Activated T-helper 2 cell treated with anti-CD3 and anti-CD28 coated beads, Interferon-gamma antibody, Interleukin-2, Interleukin-4, amounts not matched to agents 10 μg/mL and 5 μg/mL and 100 μg/mL, durations not matched to agents 14 hours and 24 hours and 36 hours (primary cell): ENCODE data around the gene USH2A. TPM values are rescaled to one million over a fixed set of nuclear protein-coding genes. Genes with fewer than 3 reads are reported as not detected.
"Not testable (repeated sequence)": the region's sequence is repeated elsewhere in the genome, so short reads cannot be mapped to it uniquely, and the experiment has no call there.

ENCODE experiments used
- DNase-seq: peaks from one replicate; pipeline ENCODE4 v3.0.0; 2021; ENCODE audit warnings: low spot score
- H3K27ac Mint-ChIP-seq: one replicate; pipeline ENCODE4 v1.8.0; 2021; ENCODE audit warnings: mixed read lengths
- H3K27me3 Mint-ChIP-seq: one replicate; pipeline ENCODE4 v1.8.0; 2021; ENCODE audit warnings: low read depth, mixed read lengths
- H3K36me3 Mint-ChIP-seq: one replicate; pipeline ENCODE4 v1.8.0; 2021; ENCODE audit warnings: low read depth, mixed read lengths
- H3K4me1 Mint-ChIP-seq: one replicate; pipeline ENCODE4 v1.8.0; 2021; ENCODE audit warnings: low read depth, mixed read lengths
- H3K4me3 Mint-ChIP-seq: one replicate; pipeline ENCODE4 v1.8.0; 2021; ENCODE audit warnings: low read depth, mild to moderate bottlenecking, moderate library complexity, mixed read lengths
- H3K9me3 Mint-ChIP-seq: one replicate; pipeline ENCODE4 v1.8.0; 2021; ENCODE audit warnings: mixed read lengths
- intact Hi-C: fragments of 100-400 bp; cut with micrococcal nuclease; formaldehyde crosslinking; loops from one replicate; pipeline ENCODE4 v1.15.1; 2023
- total RNA-seq: library from RNA; stranded (reverse); gene quantifications from 2 replicates; pipeline ENCODE4 v1.2.3, GENCODE V29; 2022

Gene USH2A
- total RNA-seq, 1 donor from 2014 or later: not detected

DNA sequence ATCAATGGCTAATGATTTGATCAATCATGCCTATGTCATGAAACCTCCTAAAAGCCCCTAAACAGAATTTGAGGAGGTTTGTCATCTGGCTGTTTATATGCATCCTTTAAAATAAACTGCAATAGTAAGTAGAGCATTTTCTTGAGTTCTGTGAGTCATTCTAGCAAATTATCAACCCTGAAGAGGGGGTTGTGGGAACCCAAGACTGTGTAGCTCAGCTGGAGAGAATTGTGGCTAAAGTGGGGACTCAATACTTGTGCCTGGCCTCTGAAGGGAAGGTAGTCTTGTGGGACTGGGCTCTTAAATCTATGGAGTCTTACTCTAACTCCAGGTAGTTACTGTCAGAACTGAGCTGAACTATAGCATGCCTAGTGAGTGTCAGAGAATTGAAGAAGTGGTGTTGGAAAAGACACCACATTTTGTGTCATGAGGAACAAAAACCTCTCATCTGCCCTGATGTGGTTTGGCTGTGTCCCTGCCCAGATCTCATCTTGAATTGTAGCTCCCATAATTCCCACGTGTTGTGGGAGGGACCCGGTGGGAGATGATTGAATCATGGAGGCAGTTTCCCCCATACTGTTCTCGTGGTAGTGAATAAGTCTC, 402.4 kb downstream of the USH2A start:
- DNase-seq: no peak
- no peaks in the 10 kb centered on the region for H3K4me1 Mint-ChIP-seq
- H3K27me3 Mint-ChIP-seq: no peaks in the 10 kb centered on the region
- H3K27ac Mint-ChIP-seq: no peak overlapping the region
- peaks cover 10% of the 10 kb centered on the region for H3K9me3 Mint-ChIP-seq
- no peak overlapping the region for H3K4me3 Mint-ChIP-seq
- intact Hi-C loops: no loop called here
- H3K36me3 Mint-ChIP-seq: no peaks in the 10 kb centered on the region

DNA sequence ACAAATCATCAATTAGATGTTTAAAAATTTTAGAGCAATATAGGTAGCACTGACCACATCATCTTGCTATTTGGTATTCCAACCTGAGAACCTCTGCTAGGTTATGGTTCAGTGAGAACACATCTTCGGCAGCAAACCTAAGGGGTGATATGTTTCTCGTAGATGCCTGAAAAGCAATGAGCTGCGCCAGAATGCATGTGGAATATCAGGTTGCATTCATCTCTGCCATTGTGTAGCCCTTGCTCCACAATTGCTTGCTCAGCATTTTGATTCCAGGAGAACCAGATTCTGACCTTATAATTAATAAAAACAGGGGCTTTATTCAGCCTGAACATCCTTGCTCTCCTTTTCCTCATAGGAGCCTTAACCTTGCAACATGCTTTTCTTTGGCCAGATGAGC, 408.1 kb downstream of the USH2A start:
- H3K9me3 Mint-ChIP-seq: peaks cover 13% of the 10 kb centered on the region
- no peak overlapping the region for H3K4me3 Mint-ChIP-seq
- no peaks in the 10 kb centered on the region for H3K36me3 Mint-ChIP-seq
- intact Hi-C loops: no loop called here
- H3K27me3 Mint-ChIP-seq: no peaks in the 10 kb centered on the region
- H3K4me1 Mint-ChIP-seq: no peaks in the 10 kb centered on the region
- no peak overlapping the region for H3K27ac Mint-ChIP-seq
- no peak for DNase-seq

DNA sequence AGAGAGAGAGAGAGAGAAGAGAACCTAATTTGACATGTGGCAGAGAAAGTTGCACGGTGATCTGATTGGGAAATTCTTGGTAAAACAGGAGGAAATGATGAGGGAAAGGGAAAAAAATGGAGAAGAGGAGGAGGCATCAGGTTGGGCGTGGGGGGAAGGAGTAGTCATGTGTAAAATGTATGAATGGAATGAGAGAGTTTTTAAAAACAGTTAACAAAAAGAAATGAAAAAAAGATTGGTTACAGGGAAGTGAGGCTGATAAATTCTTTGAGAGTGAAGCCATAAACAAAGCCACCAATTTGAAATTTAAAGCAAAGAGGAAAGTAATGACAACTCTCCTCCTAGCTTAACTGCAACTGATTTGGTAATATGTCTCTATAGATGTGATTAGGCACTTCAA, 409.2 kb downstream of the USH2A start:
- no peaks in the 10 kb centered on the region for H3K36me3 Mint-ChIP-seq
- no peaks in the 10 kb centered on the region for H3K4me1 Mint-ChIP-seq
- no peaks in the 10 kb centered on the region for H3K27me3 Mint-ChIP-seq
- intact Hi-C loops: no loop called here
- H3K4me3 Mint-ChIP-seq: no peak overlapping the region
- H3K27ac Mint-ChIP-seq: no peak overlapping the region
- DNase-seq: no peak
- peaks cover 13% of the 10 kb centered on the region for H3K9me3 Mint-ChIP-seq

DNA sequence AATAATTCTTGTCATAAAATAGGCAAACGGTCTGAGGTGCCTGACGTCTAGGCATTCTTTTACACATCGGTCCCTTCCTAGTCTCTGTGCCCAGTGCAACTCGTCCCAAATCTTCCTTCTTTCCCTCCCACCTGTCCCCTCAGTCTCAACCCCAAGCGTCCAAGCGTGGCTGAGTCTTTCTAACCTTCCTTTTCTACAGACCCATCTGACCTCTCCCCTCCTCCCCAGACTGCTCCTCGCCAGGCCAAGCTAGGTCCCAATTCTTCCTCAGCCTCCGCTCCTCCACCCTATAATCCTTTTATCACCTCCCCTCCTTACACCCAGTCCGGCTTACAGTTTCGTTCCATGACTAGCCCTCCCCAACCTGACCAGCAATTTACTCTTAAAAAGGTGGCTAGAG, 413.8 kb downstream of the USH2A start:
- not testable (repeated sequence) for H3K27me3 Mint-ChIP-seq, H3K4me3 Mint-ChIP-seq
- peaks cover 13% of the 10 kb centered on the region for H3K9me3 Mint-ChIP-seq

DNA sequence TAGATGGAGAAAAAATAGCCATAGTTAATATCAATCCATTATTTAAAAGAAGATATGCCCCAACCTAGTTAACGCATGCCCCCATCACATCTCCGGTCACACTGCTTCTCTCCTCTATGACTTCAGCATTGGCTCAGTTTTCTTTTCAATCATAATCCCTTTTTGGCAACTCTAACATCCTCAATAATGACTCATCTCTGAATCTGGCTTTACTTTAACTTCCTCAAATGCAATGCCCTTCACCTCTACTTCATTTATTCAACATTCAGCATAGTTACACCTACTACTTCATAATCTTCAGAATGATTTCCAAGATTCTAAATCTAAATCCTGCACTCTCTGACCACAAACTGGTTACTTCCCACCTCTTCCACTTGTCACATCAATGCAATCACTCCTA, 417.3 kb downstream of the USH2A start:
- H3K36me3 Mint-ChIP-seq: no peaks in the 10 kb centered on the region
- no peaks in the 10 kb centered on the region for H3K9me3 Mint-ChIP-seq
- no peaks in the 10 kb centered on the region for H3K27me3 Mint-ChIP-seq
- H3K27ac Mint-ChIP-seq: no peak overlapping the region
- H3K4me1 Mint-ChIP-seq: no peaks in the 10 kb centered on the region
- no peak for DNase-seq
- intact Hi-C loops: no loop called here
- H3K4me3 Mint-ChIP-seq: no peak overlapping the region

More for the DNA sequence above, 413.8 kb downstream of the USH2A start:
- H3K4me1 Mint-ChIP-seq, H3K27ac Mint-ChIP-seq, H3K36me3 Mint-ChIP-seq, intact Hi-C loops, DNase-seq: not testable (repeated sequence)

DNA sequence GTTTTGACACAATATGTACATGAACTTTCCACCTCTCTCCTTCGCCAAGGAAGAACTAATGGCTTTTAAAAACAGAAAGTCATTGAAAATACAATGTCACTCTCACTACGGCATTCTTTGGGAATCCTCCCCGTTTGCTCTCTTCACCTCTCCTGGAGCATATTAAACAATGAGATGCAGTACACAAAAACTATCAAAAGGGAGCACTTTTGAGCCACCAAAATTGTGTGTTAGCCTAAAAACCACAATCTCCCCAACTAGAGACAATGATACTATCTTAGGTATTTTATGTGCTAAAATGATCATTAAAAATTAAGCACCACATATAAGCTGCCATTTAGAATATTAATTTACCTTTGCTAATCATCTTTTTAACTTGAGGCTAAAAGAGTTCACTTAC, 430.6 kb downstream of the USH2A start:
- no peaks in the 10 kb centered on the region for H3K27me3 Mint-ChIP-seq
- no peaks in the 10 kb centered on the region for H3K36me3 Mint-ChIP-seq
- no peak overlapping the region for H3K4me3 Mint-ChIP-seq
- intact Hi-C loops: no loop called here
- DNase-seq: no peak
- H3K4me1 Mint-ChIP-seq: no peaks in the 10 kb centered on the region
- H3K27ac Mint-ChIP-seq: no peak overlapping the region
- no peaks in the 10 kb centered on the region for H3K9me3 Mint-ChIP-seq

DNA sequence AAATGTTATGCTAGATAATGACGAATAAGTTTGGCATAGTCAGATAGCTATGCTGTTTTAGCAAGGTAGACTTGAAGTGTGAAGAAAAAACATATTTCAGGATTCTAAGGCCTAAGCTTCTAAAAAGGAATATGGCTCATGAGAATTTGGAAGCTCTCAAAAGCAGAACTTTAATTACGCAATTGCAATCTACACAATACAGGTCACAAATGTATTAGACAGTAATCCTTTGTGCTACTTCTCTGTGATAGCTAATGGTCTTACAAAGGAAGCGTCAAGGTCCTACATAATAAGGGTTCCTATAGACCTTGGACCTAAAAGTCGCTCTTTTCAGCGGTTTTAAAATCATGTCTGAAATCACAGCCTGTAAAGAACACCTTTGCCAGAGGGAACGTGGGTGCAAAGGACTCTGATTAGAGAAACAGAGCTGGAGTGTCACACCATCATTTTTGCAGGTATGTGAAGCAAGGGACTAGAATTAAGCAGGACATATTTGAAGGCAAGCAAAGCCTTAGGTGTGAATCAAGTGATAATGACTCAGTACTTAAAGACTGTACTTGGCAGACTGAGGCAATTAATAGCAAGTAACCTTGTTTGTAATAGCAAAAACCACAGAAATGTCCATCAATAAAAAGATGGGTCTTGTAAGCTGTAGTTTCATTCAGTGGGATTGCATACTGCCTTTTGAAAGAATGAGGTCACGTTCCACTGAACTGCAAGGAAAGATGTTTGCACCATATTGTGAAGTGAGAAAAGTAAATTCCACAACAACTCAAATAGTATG, 436.0 kb downstream of the USH2A start:
- no peaks in the 10 kb centered on the region for H3K27me3 Mint-ChIP-seq
- no peaks in the 10 kb centered on the region for H3K4me1 Mint-ChIP-seq
- H3K27ac Mint-ChIP-seq: no peak overlapping the region
- no peak overlapping the region for H3K4me3 Mint-ChIP-seq
- no peak for DNase-seq
- no peaks in the 10 kb centered on the region for H3K36me3 Mint-ChIP-seq
- intact Hi-C loops: no loop called here
- peaks cover 5% of the 10 kb centered on the region for H3K9me3 Mint-ChIP-seq

DNA sequence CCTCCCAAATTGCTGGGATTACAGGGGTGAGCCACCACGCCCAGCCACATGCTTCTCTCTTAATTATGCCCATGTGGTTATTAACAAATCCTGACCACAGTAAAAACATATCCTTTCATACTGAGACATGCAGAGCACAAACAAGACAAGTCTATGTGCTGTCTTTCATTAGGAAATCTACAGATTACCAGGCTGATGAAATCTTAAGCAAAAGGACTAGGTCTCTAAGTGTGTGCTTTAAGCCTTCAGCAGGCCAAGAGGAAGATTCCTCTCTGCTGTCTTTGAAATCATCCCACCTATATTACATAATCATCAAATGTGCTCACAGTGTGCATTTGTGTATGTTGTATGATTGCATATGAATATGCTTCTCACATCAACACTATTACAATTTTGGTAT, 436.8 kb downstream of the USH2A start:
- intact Hi-C loops: no loop called here
- H3K9me3 Mint-ChIP-seq: peaks cover 9% of the 10 kb centered on the region
- H3K36me3 Mint-ChIP-seq: no peaks in the 10 kb centered on the region
- no peak for DNase-seq
- no peak overlapping the region for H3K4me3 Mint-ChIP-seq
- no peak overlapping the region for H3K27ac Mint-ChIP-seq
- H3K27me3 Mint-ChIP-seq: no peaks in the 10 kb centered on the region
- no peaks in the 10 kb centered on the region for H3K4me1 Mint-ChIP-seq

DNA sequence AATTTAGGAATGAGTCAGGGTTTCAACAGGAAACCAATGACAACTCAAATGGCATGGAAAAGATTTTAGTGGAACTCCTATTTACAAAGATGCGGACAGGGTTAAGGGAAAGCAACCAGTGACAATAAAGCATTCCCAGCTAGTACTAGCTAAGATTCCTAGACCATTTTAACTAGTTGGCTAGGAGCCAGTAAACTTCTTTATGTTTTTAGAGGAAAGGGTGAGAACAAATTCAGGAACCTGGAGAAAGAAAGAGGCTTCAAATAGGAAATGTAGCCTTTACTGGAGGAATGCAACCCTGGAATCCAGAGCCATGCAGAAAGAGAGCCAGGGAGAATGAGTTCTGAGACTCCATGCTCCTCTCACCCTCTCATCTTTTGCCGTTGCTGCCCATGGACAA, 439.6 kb downstream of the USH2A start:
- Mint-ChIP-seq H3K36me3 (no peaks in the 10 kb centered on the region), H3K4me3 (no peak overlapping the region)

DNA sequence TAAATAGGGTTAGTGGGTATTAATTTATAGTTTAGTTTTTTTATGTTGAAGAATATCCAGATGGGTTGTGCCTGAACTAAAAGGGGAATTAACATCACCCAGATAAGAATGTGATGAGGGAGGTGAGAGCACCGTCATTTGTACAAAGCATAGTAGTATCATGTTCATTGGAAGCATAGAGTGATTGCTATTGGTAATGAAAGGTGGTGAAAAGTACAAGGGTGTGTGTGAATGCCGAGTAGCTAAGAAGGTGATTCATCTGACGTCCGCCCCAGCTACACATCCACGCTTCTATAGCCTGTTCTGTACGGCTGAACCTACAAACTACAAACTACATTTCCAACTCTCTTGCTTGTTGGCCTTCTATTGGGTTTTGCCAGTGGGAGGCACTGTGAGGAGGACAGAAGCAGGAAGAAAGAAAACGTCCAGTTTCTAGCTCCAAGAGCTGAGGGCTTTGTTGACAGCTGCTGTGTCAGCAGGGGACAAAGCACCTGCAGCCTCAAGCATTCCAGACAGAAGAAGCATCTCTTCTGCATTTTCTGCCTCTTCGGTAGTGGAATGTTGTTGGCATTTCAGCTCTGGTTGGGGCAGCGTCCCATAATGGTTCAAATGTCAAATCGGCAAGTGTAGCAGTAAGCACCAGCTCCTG, 451.3 kb downstream of the USH2A start:
- H3K27ac Mint-ChIP-seq: no peak overlapping the region
- no peak overlapping the region for H3K4me3 Mint-ChIP-seq
- H3K9me3 Mint-ChIP-seq: no peaks in the 10 kb centered on the region
- DNase-seq: no peak
- H3K36me3 Mint-ChIP-seq: no peaks in the 10 kb centered on the region
- H3K4me1 Mint-ChIP-seq: no peaks in the 10 kb centered on the region
- H3K27me3 Mint-ChIP-seq: no peaks in the 10 kb centered on the region
- intact Hi-C loops: no loop called here

More for the DNA sequence above, 439.6 kb downstream of the USH2A start:
- Mint-ChIP-seq H3K9me3 (peaks cover 9% of the 10 kb centered on the region), H3K4me1 (no peaks in the 10 kb centered on the region), H3K27me3 (no peaks in the 10 kb centered on the region), H3K27ac (no peak overlapping the region)
- no peak for DNase-seq
- intact Hi-C loops: no loop called here

DNA sequence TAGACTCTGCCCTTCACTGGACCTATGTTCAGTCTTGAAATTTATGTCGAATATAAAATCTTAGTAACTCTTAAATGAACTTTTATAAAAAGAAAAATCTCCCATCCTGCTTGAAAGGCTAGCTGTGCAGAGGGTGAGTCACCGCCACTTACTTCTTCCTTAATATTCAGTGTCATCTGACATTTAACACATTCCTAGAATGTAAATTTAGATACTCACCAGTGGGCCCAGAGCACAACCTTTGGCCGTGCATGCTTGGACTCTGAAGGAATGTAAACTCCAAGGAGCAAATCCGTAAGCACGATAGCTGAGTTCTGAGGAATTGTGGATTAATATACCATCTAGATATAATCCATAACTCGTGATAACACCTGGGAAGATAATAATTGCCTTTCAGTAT, 452.8 kb downstream of the USH2A start:
- H3K27ac Mint-ChIP-seq: no peak overlapping the region
- no peaks in the 10 kb centered on the region for H3K4me1 Mint-ChIP-seq
- intact Hi-C loops: no loop called here
- no peak overlapping the region for H3K4me3 Mint-ChIP-seq
- no peak for DNase-seq
- no peaks in the 10 kb centered on the region for H3K36me3 Mint-ChIP-seq
- H3K27me3 Mint-ChIP-seq: no peaks in the 10 kb centered on the region
- no peaks in the 10 kb centered on the region for H3K9me3 Mint-ChIP-seq

DNA sequence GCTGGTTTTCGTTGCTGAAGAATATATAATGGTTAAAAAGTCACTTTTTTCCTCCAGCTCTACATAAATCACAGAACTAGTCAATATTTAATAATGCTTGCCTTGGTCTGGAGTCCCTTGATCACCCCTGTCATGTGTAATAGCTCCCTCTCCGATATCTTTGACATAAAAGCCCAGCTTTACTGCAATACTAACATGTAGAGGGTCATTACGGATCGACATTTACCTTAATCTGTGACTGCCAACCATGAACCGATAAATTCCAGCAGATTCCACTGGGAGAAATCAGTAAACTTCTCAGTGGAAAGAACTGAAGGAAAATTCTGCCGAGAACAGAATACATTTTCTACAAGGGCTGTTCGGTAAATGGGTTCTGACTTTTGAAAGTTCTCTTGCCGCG, 459.6 kb downstream of the USH2A start:
- H3K36me3 Mint-ChIP-seq: no peaks in the 10 kb centered on the region
- no peaks in the 10 kb centered on the region for H3K27me3 Mint-ChIP-seq
- no peak overlapping the region for H3K27ac Mint-ChIP-seq
- DNase-seq: no peak
- no peak overlapping the region for H3K4me3 Mint-ChIP-seq
- intact Hi-C loops: no loop called here
- H3K9me3 Mint-ChIP-seq: peaks cover 5% of the 10 kb centered on the region
- no peaks in the 10 kb centered on the region for H3K4me1 Mint-ChIP-seq

DNA sequence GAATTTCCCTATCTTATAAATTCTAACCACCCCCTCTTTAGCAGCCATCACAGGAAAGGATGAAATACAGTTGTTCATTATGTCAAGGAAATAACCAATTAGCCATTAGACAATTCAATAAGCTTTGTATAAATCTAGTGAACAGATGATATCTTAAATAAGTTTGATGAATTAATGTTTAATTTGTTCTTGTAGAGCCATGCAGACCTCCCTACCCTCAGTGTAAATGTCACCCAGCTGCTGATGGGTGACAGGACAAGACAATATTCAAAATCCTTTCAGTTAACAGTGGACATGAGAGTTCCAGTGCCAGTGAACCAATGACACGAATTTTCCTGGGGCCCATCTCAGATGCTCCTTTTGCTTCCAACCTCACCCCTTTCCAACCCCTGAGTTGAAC, 460.2 kb downstream of the USH2A start:
- no peak overlapping the region for H3K4me3 Mint-ChIP-seq
- H3K27ac Mint-ChIP-seq: no peak overlapping the region
- intact Hi-C loops: no loop called here
- no peaks in the 10 kb centered on the region for H3K36me3 Mint-ChIP-seq
- H3K4me1 Mint-ChIP-seq: no peaks in the 10 kb centered on the region
- no peaks in the 10 kb centered on the region for H3K27me3 Mint-ChIP-seq
- DNase-seq: no peak
- H3K9me3 Mint-ChIP-seq: peaks cover 5% of the 10 kb centered on the region
